Measurements from ENCODE around the gene CLIP2. TPM values are rescaled to one million over a fixed set of nuclear protein-coding genes. Genes with fewer than 3 reads are reported as not detected.
"Not testable (repeated sequence)": the region's sequence is repeated elsewhere in the genome, so short reads cannot be mapped to it uniquely, and the experiment has no call there.

The CLIP2 gene
- total RNA-seq, 4 donors from 2014 or later, result 35.4 to 212 (median 76.6) TPM

GRCh38 chr7:74393722-74394121, 104.5 kb downstream of the CLIP2 start:
- H3K4me1 ChIP-seq, H3K4me3 ChIP-seq, H3K9me3 ChIP-seq, H3K27ac ChIP-seq, H3K27me3 ChIP-seq: not testable (repeated sequence)
- peaks cover 0 to 61% (median 0%) of the 10 kb centered on the region in 3 donors for H3K36me3 ChIP-seq
- TF ChIP-seq, protein P1, sequence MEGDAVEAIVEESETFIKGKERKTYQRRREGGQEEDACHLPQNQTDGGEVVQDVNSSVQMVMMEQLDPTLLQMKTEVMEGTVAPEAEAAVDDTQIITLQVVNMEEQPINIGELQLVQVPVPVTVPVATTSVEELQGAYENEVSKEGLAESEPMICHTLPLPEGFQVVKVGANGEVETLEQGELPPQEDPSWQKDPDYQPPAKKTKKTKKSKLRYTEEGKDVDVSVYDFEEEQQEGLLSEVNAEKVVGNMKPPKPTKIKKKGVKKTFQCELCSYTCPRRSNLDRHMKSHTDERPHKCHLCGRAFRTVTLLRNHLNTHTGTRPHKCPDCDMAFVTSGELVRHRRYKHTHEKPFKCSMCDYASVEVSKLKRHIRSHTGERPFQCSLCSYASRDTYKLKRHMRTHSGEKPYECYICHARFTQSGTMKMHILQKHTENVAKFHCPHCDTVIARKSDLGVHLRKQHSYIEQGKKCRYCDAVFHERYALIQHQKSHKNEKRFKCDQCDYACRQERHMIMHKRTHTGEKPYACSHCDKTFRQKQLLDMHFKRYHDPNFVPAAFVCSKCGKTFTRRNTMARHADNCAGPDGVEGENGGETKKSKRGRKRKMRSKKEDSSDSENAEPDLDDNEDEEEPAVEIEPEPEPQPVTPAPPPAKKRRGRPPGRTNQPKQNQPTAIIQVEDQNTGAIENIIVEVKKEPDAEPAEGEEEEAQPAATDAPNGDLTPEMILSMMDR (IDR thresholded peaks at IDR 0.05), result peak in 3 of 6 experiments; percentile 10 to 31 (median 14)
- DNase-seq, result peak in 1 of 3 donors; percentile 59

GRCh38 chr7:74394601-74395000, 105.4 kb downstream of the CLIP2 start:
- not testable (repeated sequence) for H3K27ac ChIP-seq, DNase-seq

GRCh38 chr7:74395745-74396311, 106.6 kb downstream of the CLIP2 start:
- no peak overlapping the region for H3K27ac ChIP-seq
- no peak overlapping the region for H3K4me3 ChIP-seq
- no peaks in the 10 kb centered on the region for H3K9me3 ChIP-seq
- peaks cover 0 to 58% (median 0%) of the 10 kb centered on the region in 3 donors for H3K36me3 ChIP-seq
- TF ChIP-seq POLR2A (IDR thresholded peaks at IDR 0.05), result no peak
- TF ChIP-seq, protein P1 (IDR thresholded peaks at IDR 0.05), result no peak
- no peaks in the 10 kb centered on the region for H3K27me3 ChIP-seq
- no peaks in the 10 kb centered on the region for H3K4me1 ChIP-seq
- DNase-seq, result peak in 1 of 3 donors; percentile 9

More at GRCh38 chr7:74394601-74395000, 105.4 kb downstream of the CLIP2 start:
- H3K27me3 ChIP-seq, H3K9me3 ChIP-seq, H3K4me1 ChIP-seq, H3K4me3 ChIP-seq: not testable (repeated sequence)
- TF ChIP-seq, protein P1 (IDR thresholded peaks at IDR 0.05), result peak in 1 of 6 experiments; percentile 8
- peaks cover 0 to 55% (median 0%) of the 10 kb centered on the region in 3 donors for H3K36me3 ChIP-seq

DNA sequence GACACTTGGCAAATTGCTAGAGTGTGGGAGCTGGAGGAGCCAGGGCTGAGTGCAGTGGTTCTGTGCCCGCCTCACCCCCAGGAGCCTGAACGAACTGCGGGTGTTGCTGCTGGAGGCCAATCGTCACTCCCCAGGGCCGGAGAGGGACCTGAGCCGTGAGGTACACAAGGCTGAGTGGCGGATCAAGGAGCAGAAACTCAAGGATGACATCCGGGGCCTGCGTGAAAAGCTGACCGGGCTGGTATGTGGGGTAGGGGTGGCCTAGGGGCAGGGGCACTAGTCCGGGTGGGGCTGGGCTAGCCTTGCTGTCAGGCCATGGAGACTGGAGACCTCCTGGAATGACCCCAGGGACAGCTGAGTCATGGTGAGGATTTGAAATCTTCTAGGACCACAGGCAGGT, 107.8 kb downstream of the CLIP2 start:
- TF ChIP-seq POLR2A (IDR thresholded peaks at IDR 0.05), result no peak
- TF ChIP-seq, protein P1 (IDR thresholded peaks at IDR 0.05), result no peak
- H3K27me3 ChIP-seq, result no peaks in the 10 kb centered on the region
- H3K4me1 ChIP-seq, result no peaks in the 10 kb centered on the region
- DNase-seq, result no peak
- H3K4me3 ChIP-seq, result no peak overlapping the region
- peaks cover 0 to 64% (median 0%) of the 10 kb centered on the region in 3 donors for H3K36me3 ChIP-seq
- no peak overlapping the region for H3K27ac ChIP-seq
- H3K9me3 ChIP-seq, result no peaks in the 10 kb centered on the region

GRCh38 chr7:74398426-74398825, 109.2 kb downstream of the CLIP2 start:
- TF ChIP-seq POLR2A (IDR thresholded peaks at IDR 0.05), result no peak
- TF ChIP-seq, protein P1 (IDR thresholded peaks at IDR 0.05), result no peak
- H3K27ac ChIP-seq, result no peak overlapping the region
- H3K9me3 ChIP-seq, result no peaks in the 10 kb centered on the region
- H3K27me3 ChIP-seq, result no peaks in the 10 kb centered on the region
- no peaks in the 10 kb centered on the region for H3K4me1 ChIP-seq
- H3K4me3 ChIP-seq, result no peak overlapping the region
- H3K36me3 ChIP-seq, result peaks cover 0 to 75% (median 0%) of the 10 kb centered on the region in 3 donors
- DNase-seq, result no peak

Measured in Peyer's patch (tissue), 4 donors.